ENCODE data around the gene RAB40C. TPM values are rescaled to one million over a fixed set of nuclear protein-coding genes. Genes with fewer than 3 reads are reported as not detected.

Gene RAB40C
- total and polyA plus RNA-seq, 9 of the 15 experiments (the other 6 are each of a cell fraction or from before 2014, with no cell fraction given) = 0.17 to 23.4 (median 8.7) TPM

DNA sequence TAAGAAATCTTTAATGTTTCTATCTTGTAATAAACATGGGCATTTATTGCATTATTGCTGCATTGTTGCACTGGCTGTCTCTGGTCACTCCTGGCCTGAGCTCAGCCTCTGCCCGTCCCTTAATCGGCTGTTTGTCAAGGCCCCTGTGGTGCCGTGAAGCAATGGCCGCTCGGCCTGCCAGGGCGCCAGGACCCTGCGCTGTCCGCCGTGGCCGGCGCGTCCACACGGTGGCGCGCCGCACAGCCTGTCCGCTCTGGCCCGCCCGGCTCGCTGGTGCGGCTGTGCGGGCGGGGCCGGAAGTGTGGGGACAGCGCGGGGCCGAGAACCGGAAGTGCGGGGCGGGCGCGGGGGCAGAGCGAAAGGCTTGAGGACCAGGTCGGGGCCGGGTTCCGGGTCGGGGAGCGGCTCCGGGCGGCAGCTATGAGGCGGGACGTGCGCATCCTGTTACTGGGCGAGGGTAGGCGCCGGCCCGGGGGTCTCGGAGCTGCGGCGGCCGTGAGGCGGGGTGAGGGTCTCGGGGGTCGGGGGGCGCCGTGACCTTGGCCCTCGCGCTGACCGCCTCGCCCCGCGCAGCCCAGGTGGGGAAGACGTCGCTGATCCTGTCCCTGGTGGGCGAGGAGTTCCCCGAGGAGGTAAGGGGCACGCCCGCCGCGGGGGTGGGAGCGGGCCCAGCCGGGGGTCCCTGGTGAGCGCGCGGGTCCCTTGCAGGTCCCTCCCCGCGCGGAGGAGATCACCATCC is 78.1 kb downstream of the RAB40C start, which contains the start of gene RHOT2 (continued):
- peak; percentile 68; the same call in 1 of the 2 replicates for TF ChIP-seq JUN (IDR thresholded peaks at IDR 0.05; ENCODE audit: borderline replicate concordance, low read depth, low read length)
- no peak for TF ChIP-seq JUN (CRISPR knock-in tag; IDR thresholded peaks at IDR 0.05; ENCODE audit: borderline replicate concordance)
- TF ChIP-seq NFIX (CRISPR knock-in tag; IDR thresholded peaks at IDR 0.05; ENCODE audit: low read depth) = no peak
- TF ChIP-seq, protein P1, sequence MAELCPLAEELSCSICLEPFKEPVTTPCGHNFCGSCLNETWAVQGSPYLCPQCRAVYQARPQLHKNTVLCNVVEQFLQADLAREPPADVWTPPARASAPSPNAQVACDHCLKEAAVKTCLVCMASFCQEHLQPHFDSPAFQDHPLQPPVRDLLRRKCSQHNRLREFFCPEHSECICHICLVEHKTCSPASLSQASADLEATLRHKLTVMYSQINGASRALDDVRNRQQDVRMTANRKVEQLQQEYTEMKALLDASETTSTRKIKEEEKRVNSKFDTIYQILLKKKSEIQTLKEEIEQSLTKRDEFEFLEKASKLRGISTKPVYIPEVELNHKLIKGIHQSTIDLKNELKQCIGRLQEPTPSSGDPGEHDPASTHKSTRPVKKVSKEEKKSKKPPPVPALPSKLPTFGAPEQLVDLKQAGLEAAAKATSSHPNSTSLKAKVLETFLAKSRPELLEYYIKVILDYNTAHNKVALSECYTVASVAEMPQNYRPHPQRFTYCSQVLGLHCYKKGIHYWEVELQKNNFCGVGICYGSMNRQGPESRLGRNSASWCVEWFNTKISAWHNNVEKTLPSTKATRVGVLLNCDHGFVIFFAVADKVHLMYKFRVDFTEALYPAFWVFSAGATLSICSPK (IDR thresholded peaks at IDR 0.05; ENCODE audit: borderline replicate concordance) = no peak
- peak; percentile 74 to 75; a peak in 3 of 4 replicates for TF ChIP-seq NRF1 (conservative IDR thresholded peaks at IDR 0.05 in 1 of 2, IDR thresholded peaks at IDR 0.05 in 1 of 2)
- TF ChIP-seq ZNF384 (IDR thresholded peaks at IDR 0.05; ENCODE audit: low read depth, low read length) = peak; percentile 29; the same call in 1 of the 2 replicates
- TF ChIP-seq RBM17 (IDR thresholded peaks at IDR 0.05; ENCODE audit: borderline replicate concordance, low read depth, low read length) = no peak
- no peak for TF ChIP-seq STAG1 (CRISPR knock-in tag; IDR thresholded peaks at IDR 0.05; ENCODE audit: borderline replicate concordance)
- TF ChIP-seq, protein P2, sequence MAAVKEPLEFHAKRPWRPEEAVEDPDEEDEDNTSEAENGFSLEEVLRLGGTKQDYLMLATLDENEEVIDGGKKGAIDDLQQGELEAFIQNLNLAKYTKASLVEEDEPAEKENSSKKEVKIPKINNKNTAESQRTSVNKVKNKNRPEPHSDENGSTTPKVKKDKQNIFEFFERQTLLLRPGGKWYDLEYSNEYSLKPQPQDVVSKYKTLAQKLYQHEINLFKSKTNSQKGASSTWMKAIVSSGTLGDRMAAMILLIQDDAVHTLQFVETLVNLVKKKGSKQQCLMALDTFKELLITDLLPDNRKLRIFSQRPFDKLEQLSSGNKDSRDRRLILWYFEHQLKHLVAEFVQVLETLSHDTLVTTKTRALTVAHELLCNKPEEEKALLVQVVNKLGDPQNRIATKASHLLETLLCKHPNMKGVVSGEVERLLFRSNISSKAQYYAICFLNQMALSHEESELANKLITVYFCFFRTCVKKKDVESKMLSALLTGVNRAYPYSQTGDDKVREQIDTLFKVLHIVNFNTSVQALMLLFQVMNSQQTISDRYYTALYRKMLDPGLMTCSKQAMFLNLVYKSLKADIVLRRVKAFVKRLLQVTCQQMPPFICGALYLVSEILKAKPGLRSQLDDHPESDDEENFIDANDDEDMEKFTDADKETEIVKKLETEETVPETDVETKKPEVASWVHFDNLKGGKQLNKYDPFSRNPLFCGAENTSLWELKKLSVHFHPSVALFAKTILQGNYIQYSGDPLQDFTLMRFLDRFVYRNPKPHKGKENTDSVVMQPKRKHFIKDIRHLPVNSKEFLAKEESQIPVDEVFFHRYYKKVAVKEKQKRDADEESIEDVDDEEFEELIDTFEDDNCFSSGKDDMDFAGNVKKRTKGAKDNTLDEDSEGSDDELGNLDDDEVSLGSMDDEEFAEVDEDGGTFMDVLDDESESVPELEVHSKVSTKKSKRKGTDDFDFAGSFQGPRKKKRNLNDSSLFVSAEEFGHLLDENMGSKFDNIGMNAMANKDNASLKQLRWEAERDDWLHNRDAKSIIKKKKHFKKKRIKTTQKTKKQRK (IDR thresholded peaks at IDR 0.05; ENCODE audit: borderline replicate concordance, low read depth, low read length) = no peak
- no peak for TF ChIP-seq HMG20A (CRISPR knock-in tag; conservative IDR thresholded peaks at IDR 0.05)
- TF ChIP-seq NEUROD1 (IDR thresholded peaks at IDR 0.05; ENCODE audit: borderline replicate concordance, low read depth, low read length, partially characterized antibody) = peak; percentile 74
- TF ChIP-seq ZFX (CRISPR knock-in tag; IDR thresholded peaks at IDR 0.05) = peak; percentile 72
- peak; percentile 96; the same call in 1 of the 2 replicates for TF ChIP-seq ZBTB7A (IDR thresholded peaks at IDR 0.05; ENCODE audit: borderline replicate concordance, control insufficient read depth, low read depth, low read length)
- TF ChIP-seq ZHX1 (conservative IDR thresholded peaks at IDR 0.05; ENCODE audit: low read length) = peak; percentile 88
- TF ChIP-seq MTA3 (IDR thresholded peaks at IDR 0.05; ENCODE audit: borderline replicate concordance) = peak; percentile 84
- no peak for TF ChIP-seq FOXM1 (IDR thresholded peaks at IDR 0.05; ENCODE audit: low read depth)
- no peak for TF ChIP-seq FOXM1 (CRISPR knock-in tag; IDR thresholded peaks at IDR 0.05; ENCODE audit: low read depth)
- TF ChIP-seq HDGF (IDR thresholded peaks at IDR 0.05) = no peak
- TF ChIP-seq, protein P3, sequence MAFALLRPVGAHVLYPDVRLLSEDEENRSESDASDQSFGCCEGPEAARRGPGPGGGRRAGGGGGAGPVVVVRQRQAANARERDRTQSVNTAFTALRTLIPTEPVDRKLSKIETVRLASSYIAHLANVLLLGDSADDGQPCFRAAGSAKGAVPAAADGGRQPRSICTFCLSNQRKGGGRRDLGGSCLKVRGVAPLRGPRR (CRISPR knock-in tag; IDR thresholded peaks at IDR 0.05) = no peak
- TF ChIP-seq LCOR (CRISPR knock-in tag; IDR thresholded peaks at IDR 0.05) = peak; percentile 21; the same call in 1 of the 2 replicates
